Right hindlimb (tissue), 1 donor: ENCODE results near the gene EN1.
A peak's percentile ranks its signal among the peaks of the same experiment; 100 is the strongest.

Source experiments
- DNase-seq: peaks from one replicate; pipeline ENCODE4 v3.0.0-alpha.2; 2018

Gene EN1

DNA sequence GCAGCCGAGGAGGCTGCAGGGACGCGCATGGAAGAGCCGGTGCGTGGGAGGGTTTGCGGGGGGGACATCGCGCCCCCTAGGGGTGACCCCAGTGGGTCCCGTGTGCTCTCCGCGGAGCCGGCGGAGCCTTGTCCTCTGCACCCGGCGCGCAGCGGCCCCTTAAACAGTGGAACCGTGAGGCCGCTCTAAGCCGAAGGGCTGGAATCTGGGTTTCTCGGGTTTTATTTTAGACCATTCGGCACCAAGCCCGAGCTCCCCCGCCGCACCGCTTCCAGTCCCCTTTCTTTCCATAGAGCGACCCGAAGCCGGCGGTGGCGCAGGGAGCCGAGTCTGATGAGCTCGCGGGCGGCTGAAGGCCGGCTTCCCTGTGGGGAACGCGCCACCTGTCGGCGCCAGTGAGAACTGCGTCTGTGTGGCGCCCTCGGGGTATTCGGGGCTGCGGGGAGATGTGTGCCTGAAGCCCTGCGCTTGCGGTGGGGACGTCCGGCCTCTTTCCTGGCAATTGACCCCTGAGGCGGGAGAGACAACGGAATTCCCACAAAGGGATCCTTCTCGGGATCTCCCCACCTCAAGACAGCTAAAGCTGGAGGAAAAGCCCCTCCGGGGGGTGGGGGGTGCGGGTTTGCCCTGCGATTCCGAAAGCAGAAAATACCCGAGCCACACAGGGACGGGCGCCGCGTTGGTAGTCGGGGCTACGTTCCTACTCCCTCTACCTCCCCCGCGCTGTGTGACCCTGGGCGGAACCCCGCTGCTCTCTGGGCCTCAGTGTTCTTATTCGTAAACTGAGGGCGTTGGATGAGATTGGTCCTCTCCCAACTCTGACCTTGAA, 8.2 kb upstream of the EN1 start:
- peak; percentile 91 for DNase-seq

DNA sequence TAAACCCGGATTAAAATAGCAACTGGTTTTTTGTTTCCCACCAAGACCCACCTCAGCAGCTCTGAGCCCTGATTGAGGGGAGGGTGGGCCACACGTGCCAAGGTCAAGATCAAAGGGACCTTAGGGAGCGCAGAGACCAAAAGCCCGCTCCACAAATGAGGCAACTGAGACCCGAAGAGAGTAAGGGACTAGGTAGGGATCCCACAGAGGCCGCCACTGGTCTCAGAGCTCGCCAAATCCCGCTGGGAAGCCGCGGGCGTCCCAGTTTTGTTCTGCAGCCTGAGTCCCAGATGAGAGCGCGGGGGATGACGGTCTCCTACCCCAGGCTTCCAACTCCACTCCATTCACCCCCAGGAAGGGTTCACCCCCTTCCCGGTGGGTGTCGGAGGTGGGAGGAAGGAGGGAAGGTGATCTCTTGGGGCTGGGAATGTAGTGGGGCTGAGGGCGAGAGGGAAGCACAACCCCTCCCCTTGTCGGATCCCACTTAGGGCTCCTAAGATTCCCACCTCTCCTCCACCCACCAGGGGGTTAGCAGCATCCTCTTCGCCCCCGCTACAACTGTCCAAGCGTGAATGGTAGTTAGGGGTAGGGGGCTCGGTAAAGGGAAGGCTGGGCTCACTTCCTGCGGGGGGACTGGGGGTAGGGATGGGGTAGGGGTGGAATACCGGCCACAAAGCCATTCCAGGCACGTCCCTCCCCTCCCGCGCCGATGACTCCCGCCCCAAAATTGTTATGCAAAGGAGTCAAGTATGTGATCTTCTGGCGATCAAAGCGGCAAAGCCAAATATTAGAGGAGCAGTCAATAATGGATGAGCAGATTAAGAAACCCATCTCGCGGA, 7.3 kb upstream of the EN1 start:
- DNase-seq = no peak

DNA sequence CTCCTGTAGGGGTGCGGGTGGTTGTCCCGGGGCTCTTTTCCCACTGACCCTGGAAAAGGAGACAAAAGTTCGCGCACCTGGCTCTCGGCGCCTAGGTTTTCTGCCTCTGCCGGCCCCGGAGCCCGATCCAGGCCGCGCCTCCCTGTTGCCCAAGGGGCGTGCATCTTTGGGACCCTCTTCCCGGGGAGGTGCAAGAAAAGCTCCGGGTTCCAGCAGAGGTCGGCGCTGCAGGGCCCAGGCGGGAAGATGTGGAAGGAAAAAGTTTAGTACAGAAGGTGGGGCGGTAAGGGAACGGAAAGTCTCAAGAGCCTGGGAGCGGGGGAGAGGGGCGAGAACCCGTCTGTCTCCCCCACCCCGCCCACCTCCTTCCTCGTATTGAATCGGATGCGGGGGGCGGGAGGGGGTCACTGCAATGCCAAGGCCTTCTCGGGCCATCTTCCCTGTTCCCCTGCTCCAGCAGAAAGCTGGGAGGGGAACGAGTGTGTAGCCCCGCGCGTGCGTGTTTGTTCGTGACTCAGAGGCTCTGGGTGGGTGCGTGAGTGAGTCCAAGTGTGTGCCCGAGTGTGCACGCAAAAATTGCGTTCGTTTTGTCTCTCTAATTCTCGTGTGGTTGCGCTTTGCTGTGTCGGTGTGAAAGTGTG, 6.3 kb upstream of the EN1 start:
- DNase-seq = no peak

DNA sequence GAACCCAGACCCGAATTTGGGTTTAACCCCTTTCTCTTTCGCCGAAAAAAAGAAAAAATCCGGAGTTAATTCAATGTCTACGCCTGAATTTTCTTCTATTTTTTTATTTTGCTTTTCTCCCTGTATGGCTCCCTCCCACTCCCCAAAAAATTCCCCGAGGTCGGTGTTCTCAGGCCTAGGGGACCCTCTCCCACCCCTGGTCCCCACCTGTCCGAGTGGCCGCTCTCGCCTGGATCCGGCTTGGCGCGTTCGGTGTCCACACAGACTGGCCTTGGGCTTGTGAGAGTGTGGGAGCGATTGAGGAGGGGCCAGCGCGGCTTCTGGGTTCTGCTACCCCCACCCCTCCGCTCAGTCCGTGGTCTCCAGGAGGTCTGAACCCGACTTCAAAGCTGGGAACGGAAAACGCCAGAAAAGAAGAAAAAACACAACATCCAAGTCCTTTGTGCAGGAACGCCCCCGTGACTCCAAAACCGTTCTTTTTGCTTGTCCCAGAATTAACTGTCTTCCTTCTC, 5.7 kb upstream of the EN1 start:
- no peak for DNase-seq

DNA sequence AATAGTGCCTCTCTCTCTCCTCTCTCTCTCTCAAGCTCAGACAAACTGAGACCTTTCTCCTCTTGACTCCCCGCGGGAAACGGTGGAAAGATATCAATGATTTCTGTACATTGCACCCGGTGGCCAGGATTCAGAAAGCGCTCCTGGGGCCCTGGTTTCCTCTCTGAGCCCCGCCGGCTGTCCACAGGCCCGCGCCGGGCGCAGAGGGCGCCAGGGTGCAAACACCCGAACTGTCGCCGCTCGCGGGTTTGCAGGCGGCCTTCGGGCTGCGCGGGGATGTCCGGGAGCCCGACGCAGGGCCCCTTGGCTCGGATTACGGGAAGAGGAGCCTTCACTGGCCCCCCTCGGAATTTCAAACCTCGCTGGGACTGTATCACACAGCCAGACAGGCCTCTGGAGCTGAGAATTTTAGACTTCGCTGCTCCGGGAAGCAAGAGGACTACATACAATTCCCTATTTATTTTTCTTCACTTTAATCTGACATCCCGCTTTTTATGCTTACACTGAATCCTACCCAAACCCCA, 5.2 kb upstream of the EN1 start:
- peak; percentile 42 for DNase-seq

DNA sequence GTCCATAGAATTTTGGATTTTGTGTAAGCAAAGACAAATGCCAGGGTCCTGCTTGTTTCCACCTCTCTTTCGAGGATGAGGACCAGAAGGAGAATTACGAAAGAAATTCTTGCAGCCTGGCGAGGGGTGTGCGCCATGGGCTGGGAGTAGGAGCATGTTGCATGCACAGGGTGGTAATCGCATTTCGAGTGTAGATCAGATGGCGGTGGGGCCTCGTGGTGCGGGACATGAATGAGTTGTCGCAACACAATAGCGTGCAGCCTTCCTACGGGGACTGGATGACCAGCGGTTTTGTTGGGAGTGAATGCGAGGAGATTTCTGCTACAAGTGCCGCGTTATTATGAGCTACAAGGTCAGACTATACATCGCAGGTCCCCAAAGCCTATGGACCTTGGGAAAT, 4.2 kb upstream of the EN1 start:
- no peak for DNase-seq

DNA sequence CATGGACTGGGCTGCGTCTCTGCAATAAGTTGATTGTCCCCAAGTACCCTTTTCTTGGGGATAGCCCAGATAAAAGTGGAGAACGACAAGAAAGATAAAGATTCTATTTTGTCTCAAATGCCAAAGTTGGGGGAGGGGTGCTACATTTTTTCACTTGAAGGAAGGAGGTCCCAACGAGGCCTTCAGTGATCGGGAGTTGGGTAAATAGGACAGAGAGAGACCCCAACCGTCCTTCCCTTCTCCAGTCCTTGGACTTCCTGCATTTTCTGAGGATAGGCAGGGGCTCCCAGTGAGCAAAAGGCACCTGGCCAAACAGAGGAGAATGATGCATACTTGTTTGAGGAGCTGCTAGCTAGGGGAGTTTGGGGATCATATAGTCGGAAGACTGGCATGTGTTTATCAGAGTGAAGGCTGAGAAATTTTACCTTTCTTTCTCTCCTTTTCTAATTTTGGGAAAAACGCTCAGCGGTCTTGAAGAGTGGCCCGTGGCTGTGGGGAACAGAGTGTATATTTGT, 3.5 kb upstream of the EN1 start:
- DNase-seq = no peak

DNA sequence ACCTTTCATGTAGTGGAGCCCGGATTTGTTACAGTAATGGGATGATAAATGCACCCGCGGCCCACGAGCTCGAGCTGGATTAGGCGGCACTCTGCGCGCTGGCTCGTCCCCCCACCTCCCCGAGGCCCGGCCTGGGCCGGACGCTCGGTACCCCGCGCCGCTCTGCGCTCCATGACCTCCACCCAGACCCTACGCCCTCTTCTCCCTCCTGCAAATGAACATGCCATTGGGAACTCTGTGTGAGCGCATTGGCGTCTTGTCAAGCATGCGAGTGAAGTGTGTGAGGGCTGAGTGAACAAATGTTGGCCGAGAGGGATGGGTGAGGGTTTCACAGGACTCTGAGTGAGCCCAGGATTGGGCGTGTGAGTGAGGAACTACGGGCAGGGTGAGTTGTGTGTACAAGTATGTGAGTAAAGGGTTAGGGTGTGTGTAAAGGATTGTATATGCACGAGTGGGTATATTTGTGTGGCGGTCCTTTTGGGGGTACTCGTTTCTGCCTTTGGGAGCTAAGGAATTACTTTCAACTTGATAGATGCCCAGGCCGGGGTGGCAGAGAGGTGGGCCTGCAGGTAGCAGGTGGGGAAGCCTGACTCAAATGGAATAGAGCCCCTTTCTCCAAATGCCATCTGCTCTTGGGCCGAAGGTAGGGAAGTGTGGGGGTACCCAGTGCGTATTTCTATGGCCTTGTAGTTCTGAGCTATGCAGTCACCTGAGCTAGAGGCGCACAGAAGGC, 2.9 kb upstream of the EN1 start:
- no peak for DNase-seq

DNA sequence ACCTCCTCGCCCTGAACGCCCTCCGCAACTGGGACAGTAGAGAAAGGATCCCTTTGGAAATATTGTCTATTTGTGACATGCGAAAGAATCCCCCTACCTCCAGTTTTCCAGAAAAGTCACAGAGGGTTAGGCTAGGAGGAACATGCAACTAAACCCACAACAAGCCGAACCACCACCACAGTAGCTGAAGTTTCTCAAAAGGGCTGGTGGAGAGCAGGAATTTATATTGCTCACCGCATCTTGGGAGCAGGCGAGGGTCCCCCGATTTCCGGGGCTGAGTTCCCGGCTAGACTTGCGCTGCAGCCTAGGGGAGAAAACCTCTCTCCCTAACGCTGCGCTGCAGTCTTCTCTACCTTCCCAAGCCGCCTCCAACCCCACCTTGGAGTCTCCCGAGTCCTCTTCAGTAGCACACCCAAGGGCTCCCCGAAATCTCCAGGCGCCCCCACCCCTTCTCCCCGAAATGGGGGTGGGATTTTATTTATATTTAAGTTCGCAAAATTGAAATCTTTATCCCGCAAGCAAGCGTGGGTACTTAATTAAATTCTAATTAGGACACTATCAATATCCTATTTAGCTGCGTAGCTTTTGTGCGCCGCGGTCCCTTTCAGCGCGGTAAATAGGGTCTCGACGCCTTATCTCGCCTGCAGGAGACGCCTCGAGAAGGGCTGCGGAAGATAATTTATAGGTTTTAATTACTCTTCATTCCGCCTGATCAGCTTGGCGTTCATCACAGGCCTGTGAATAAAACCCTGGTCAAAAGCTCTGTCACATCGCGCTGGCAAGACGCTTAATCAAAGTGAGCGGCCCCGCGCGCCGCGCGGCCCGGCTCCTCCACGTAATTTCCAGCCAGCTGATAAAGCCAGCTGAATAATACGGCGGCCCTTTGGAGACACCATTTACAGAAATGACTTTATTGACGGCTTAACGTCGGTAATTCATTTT, 2.0 kb upstream of the EN1 start:
- no peak for DNase-seq

DNA sequence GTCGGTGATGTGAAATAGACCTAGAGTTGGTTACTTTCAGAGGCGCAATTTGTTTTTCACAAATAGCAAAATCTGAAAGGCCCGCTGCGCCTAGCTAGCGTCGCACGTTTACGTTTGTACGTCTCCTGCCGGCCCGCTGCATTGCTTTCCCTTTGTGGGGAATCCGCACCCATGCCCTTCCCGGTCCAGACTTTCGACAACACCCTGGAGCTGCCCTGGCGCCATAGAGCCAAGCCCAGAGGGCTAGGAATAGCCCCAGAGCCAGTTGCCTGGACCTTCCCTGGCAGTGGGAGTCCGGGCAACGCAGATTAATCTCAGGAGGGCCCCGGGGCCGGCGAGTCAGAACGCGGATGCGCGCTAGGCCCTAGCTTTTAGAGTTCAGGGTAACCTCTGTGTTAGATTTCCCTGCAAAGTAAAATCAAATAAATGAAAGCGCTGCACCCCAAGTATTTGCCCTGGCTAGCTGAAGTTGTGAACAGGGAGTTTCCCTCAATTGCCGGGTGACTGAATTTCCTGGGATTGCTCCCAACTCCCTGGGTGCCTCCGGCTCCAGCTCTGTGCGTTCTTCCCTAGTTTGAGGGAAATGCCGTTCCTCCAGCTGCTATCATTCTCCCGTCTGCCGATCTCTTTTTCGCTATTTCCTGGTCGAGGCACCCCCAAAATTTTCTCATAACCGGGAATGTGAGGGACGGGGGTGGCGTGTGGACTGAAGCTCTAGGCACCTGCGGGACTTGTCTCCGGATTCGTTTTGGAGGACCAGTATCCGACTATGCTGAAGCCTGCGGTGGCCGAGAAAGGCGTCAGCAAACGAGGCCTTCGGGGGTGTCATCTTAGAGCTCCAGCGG, 1.2 kb upstream of the EN1 start:
- DNase-seq = no peak

DNA sequence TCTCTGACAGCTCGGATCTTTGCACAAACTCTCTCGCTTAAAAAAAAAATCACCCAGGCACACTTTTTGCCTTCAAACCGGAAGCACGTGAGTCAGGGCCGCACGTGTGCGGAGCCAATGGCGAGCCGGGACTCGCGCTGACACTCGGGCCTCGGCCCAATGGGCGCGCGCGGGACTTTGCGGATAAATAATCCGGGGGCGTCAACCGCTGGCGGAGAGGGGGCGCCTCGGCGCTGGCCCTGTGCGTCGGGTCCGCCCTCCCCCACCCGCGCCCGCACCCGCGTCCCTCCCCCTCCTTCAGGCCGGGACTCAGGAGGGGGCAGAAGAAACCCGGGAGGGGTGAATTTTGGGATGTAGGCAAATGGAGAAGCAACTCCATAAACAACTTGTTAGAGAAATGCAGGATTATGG, 319 bp upstream of the EN1 start:
- DNase-seq = peak; percentile 89

DNA sequence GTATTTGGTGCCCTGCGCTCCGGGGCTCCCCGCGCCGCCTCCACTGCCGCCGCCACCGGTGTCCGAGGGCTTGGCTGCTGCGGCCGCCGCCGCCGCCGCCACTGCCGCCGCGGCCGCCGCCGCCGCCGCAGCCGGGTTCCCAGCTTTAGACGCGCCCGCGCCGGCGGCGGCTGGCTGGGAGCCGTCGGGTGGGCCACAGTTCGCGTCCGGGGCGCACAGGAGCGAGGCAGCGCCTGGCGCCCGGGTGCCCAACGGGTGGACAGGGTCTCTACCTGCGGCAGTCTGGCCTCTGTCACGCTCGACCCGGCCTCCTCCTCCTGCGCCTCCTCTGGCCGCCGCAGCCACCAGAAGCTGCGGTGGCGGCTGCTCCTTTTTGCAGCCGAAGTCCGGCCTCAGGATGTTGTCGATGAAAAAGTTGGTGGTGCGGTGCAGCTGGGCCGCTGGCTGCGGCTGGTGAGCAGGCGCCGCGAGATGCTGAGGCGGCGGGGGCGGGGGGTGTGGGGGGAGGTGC, 951 bp downstream of the EN1 start:
- peak; percentile 42 for DNase-seq

DNA sequence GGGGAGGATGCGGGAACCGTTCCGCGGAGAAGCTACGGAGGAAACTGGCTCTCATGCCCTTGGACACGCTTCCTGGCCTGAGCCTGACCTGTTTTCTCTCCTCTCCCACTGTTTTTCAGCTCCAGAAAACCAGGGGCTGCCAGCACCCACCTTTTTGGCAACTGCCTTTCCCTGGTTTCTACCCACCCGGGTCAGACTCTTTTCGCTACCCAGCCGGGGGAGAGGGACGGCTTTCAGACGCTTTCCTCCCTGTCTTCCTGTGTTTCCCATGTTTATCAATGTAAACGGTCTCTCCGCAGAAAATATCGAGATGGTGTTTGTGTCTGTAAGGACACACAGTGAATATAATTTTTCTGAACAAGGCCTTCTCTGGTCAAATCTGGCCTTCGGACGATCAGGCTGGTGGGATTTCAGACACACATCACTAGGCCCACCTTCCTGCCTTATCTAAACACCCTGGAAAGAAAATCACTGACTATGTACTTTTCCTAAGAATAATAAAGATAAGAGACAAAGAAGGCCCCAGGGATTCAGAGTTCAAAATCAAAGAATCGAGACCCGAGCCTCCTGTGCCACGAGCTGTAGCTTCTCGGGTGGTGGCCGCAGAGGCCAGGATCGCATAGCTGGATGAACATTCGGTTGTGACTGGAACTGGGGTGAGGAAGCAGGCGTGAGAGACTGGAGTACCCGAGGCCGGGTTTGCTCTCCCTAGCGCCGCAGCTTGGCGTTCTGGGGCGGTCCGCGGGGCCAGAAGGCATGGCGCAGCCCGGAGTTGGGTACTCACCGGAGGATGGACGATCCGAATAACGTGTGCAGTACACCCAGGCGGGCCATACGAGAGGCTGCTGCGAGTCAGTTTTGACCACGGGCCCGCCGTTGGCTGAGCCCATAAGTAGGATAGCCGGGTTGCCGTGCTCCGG, 1.7 kb downstream of the EN1 start:
- DNase-seq = peak; percentile 30

DNA sequence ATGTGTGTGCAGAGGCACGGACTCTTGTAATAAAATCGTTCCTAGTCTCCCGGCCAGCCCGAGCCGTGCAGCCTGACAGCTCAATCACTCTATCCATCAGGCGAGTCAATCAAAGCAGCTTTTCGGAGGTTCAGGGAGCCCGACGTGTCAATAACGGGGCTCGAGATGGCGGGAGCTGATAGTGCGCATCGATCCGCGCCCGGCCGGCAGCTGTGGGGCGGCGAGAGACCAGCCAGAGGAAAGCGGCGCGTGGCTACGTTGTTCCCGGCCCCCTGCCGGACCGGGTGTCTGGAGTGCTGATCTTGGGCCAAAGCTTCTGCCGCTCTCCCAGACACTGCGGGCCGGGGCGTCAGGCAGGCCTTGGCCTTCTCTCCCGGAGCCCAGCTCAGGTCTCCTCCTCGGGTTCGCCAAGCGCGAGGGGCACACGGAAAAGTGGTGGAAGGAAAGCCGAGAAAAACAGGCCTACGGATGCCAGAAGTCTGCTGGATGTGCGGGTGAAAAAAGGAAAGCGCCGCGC, 2.4 kb downstream of the EN1 start:
- no peak for DNase-seq

DNA sequence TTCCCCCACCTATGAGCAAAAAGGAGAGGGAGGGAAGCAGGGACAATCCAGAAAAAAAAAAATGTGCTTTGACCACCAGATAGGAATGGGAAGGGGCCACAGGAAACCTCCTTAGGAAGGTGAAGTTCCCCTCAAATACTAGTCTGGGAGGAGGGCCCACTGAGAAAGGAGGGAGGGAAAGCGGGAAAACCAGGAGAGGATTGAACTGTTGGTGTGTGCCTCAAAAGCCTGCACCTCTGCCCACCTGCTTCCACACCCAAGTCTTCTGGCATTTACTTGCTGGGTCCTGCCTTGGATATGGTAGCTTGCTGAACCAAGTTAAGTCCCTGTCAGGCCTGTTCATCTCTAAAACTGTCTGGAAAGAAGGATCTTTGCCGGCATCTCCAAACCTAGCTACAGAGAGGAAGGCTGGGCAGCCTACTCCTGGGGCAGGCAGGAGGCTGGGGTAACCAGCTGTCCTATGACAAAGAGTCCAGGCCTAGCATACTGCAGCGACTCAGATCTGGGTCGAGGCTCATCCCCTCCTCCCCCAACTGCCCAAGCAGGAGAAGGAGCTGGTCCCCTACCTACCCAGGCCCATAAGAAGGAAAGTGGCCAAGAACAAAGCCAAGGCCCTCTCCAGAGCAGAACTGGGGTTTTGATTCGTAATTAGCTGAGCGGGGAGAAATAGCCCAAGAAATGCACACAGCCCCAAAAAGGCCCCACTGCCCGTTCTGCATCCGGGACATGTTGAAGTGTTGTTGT, 3.0 kb downstream of the EN1 start:
- no peak for DNase-seq

DNA sequence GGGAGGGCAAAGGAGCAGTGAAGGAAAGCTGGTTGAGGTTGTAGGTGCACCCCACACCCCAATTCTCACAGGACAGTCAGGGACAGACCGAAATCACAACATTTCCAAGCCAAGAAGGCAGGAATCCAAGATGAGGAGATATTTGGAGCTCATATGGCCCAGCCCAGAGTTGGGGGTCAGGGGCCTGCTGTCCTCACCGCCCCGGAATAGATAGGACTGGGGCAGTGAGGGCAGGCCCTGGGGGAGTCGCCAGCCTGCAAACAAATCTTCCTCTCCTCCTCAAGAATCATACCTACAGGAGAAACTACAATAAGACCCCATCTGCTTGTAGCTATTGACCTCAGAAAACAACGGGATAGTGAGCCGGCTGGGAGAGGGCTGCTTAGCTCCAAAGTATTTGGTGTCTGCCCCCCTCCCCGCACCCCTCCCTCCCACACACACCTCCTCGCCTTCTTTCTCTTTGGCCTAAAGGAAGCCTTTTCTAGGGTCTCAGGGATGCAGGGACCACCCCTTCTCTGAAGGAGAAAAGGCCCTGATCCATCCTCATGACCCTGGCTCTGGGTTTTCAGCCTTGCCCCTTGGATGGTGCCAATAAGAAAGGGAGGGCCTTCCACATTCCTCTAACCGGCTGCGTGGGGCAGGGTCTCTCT, 3.8 kb downstream of the EN1 start:
- DNase-seq = no peak
